Panc1 (cell line): ENCODE results near the gene LRMDA.

Experiments
- POLR2AphosphoS5 ChIP-seq: IDR thresholded peaks from 2 replicates; pipeline ENCODE4 v1.6.1; 2012; ENCODE audit warnings: mild to moderate bottlenecking, low read depth, low read length, moderate library complexity
- SIN3A ChIP-seq: IDR thresholded peaks from 2 replicates; pipeline ENCODE4 v1.6.1; 2012; ENCODE audit warnings: low read depth, mild to moderate bottlenecking, low read length, moderate library complexity, borderline replicate concordance; ENCODE audit not compliant: insufficient read depth
- TF ChIP-seq, protein P1 (sequence below): fragments of 450-650 bp; IDR thresholded peaks from 2 replicates; pipeline ENCODE4 v1.5.1; 2017; ENCODE audit warnings: mild to moderate bottlenecking
- TF ChIP-seq, protein P2 (sequence below), 2 experiments: IDR thresholded peaks; 2 replicates each; pipeline ENCODE4 v1.6.1; 2011 to 2012; ENCODE audit warnings: low read depth in 2 of 2, control low read depth in 1 of 2, low read length in 1 of 2, mild to moderate bottlenecking in 1 of 2, moderate library complexity in 1 of 2; ENCODE audit not compliant: insufficient read depth in 1 of 2

DNA sequence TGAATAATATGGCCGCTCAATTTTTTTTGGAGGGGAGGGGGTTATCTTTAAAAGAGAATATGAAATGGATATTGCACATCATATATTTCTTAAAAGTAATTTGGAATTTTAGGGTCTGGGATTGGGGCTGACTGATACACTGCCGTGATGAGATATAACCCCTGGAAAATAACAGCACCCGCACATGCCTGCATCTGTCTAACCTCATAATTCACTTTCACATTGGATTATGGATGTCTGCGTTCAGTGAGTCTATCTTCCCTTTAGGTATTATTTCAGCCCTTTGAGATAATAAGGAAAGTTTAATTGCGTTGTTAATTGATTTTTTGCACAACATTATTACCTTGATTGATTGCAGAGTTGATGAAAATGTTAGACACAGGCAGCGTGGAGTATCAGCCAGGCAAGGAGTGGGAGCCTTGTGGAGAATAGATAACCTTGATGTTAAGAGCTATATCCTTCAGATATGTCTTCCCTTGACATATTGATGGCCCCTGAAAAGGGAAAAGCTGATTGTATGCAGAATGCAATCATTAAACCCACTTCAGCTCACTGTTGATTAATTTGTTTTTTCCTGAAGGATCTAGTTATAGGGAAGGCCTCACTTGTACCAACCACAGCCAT is 1111.0 kb downstream of the LRMDA start:
- TF ChIP-seq, protein P1, sequence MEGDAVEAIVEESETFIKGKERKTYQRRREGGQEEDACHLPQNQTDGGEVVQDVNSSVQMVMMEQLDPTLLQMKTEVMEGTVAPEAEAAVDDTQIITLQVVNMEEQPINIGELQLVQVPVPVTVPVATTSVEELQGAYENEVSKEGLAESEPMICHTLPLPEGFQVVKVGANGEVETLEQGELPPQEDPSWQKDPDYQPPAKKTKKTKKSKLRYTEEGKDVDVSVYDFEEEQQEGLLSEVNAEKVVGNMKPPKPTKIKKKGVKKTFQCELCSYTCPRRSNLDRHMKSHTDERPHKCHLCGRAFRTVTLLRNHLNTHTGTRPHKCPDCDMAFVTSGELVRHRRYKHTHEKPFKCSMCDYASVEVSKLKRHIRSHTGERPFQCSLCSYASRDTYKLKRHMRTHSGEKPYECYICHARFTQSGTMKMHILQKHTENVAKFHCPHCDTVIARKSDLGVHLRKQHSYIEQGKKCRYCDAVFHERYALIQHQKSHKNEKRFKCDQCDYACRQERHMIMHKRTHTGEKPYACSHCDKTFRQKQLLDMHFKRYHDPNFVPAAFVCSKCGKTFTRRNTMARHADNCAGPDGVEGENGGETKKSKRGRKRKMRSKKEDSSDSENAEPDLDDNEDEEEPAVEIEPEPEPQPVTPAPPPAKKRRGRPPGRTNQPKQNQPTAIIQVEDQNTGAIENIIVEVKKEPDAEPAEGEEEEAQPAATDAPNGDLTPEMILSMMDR = no peak
- TF ChIP-seq POLR2AphosphoS5 (no peak), SIN3A (no peak)
- TF ChIP-seq, protein P2, sequence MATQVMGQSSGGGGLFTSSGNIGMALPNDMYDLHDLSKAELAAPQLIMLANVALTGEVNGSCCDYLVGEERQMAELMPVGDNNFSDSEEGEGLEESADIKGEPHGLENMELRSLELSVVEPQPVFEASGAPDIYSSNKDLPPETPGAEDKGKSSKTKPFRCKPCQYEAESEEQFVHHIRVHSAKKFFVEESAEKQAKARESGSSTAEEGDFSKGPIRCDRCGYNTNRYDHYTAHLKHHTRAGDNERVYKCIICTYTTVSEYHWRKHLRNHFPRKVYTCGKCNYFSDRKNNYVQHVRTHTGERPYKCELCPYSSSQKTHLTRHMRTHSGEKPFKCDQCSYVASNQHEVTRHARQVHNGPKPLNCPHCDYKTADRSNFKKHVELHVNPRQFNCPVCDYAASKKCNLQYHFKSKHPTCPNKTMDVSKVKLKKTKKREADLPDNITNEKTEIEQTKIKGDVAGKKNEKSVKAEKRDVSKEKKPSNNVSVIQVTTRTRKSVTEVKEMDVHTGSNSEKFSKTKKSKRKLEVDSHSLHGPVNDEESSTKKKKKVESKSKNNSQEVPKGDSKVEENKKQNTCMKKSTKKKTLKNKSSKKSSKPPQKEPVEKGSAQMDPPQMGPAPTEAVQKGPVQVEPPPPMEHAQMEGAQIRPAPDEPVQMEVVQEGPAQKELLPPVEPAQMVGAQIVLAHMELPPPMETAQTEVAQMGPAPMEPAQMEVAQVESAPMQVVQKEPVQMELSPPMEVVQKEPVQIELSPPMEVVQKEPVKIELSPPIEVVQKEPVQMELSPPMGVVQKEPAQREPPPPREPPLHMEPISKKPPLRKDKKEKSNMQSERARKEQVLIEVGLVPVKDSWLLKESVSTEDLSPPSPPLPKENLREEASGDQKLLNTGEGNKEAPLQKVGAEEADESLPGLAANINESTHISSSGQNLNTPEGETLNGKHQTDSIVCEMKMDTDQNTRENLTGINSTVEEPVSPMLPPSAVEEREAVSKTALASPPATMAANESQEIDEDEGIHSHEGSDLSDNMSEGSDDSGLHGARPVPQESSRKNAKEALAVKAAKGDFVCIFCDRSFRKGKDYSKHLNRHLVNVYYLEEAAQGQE (IDR thresholded peaks at IDR 0.05; ENCODE audit: insufficient read depth in 1 of 2, low read depth in 2 of 2, low read length in 1 of 2) = no peak
